Measurements from ENCODE around the gene AGRN. TPM values are rescaled to one million over a fixed set of nuclear protein-coding genes. Genes with fewer than 3 reads are reported as not detected.

The AGRN gene
- 446 and 552 TPM in 2 replicates for total RNA-seq (2022)
- Bru-seq, nascent RNA: percentile 68 among the genes with signal in this experiment
- BruChase-seq, experiment 1, labeled RNA remaining after a 6-hour chase: percentile 91 among the genes with signal in this experiment
- percentile 90 among the genes with signal in this experiment for BruChase-seq, experiment 2, labeled RNA remaining after a 2-hour chase
- long read RNA-seq, transcript AGRN-203 (3 exons, 3,385 nt): major isoform, 7 of 187 reads
- long read RNA-seq, partial matches to known transcripts: 94 of 187 reads
- long read RNA-seq, other reads (novel, unspliced or antisense): 86 of 187 reads

- Mint-ChIP-seq H3K9me3 (ENCODE audit: low read depth, unreplicated experiment) (no peaks in the 10 kb centered on the region), H3K27me3 (ENCODE audit: unreplicated experiment) (no peaks in the 10 kb centered on the region), H3K36me3 (ENCODE audit: insufficient read depth, unreplicated experiment) (peaks cover 53% of the 10 kb centered on the region), H3K27ac (ENCODE audit: unreplicated experiment) (peak within 1 kb of the TSS; percentile 44), H3K4me1 (ENCODE audit: low read depth, unreplicated experiment) (peaks cover 18% of the 10 kb centered on the region), H3K4me3 (ENCODE audit: low read depth, unreplicated experiment) (peak within 1 kb of the TSS; percentile 73)
- DNase-seq: peak; percentile 50
- intact Hi-C loops (cut with micrococcal nuclease; ENCODE audit: unreplicated experiment): loop anchor here (5.0 kb wide), 1 partner anchor 37 kb away; no protein-coding TSS in a partner anchor
- no peak for TF ChIP-seq CTCF (IDR thresholded peaks at IDR 0.05; ENCODE audit: unreplicated experiment)
- CTCF ChIA-PET: interaction anchor here (0.6 kb wide), 1 partner anchor 16 kb away, joined by 4 read pairs; no protein-coding TSS in a partner anchor
- BruUV-seq (replicated peaks): no TSS peak
Measured at GRCh38 chr1:1020000-1020404, at the start of gene AGRN. AGRN (plus strand) TSS chr1:1020120; CDS start chr1:1020173, 53 bp downstream.

DNA sequence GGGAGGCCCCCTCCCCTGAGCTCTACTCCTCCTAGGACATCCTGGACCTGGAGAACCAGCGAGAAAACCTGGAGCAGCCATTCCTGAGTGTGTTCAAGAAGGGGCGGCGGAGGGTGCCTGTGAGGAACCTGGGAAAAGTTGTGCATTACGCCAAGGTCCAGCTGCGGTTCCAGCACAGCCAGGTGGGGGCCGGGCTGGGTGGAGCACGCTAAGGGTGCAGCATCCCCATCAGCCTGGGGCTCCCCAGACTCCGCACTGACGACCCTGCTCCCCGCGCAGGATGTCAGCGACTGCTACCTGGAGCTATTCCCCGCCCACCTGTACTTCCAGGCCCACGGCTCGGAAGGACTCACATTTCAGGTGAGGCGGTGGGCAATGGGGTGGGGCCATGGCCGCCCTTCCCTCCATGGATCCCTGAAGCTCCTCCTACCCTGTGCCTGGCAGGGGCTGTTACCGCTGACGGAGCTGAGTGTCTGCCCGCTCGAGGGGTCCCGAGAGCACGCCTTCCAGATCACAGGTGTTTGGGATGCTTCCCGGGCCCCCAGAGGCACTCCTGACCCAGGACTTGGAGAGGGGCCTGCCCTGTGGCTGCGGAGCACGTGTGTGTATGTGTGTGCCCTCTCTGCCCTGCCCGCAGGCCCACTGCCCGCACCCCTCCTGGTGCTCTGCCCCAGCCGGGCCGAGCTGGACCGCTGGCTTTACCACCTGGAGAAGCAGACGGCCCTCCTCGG, 49.5 kb upstream of the AGRN start:
- Mint-ChIP-seq H3K36me3 (ENCODE audit: insufficient read depth, unreplicated experiment) (peaks cover 21% of the 10 kb centered on the region), H3K27me3 (ENCODE audit: unreplicated experiment) (no peaks in the 10 kb centered on the region), H3K9me3 (ENCODE audit: low read depth, unreplicated experiment) (no peaks in the 10 kb centered on the region), H3K4me3 (ENCODE audit: low read depth, unreplicated experiment) (no peak overlapping the region), H3K27ac (ENCODE audit: unreplicated experiment) (no peak overlapping the region), H3K4me1 (ENCODE audit: low read depth, unreplicated experiment) (peaks cover 3% of the 10 kb centered on the region)
- CTCF ChIA-PET: interaction anchor here (0.6 kb wide), 1 partner anchor 29 kb away, joined by 5 read pairs; no protein-coding TSS in a partner anchor
- TF ChIP-seq CTCF (IDR thresholded peaks at IDR 0.05; ENCODE audit: unreplicated experiment): no peak
- intact Hi-C loops (cut with micrococcal nuclease; ENCODE audit: unreplicated experiment): no loop called here
- no TSS peak for BruUV-seq (replicated peaks)
- no peak for DNase-seq

- intact Hi-C loops (cut with micrococcal nuclease; ENCODE audit: unreplicated experiment): no loop called here
- Mint-ChIP-seq H3K36me3 (ENCODE audit: insufficient read depth, unreplicated experiment) (peaks cover 28% of the 10 kb centered on the region), H3K4me1 (ENCODE audit: low read depth, unreplicated experiment) (peaks cover 10% of the 10 kb centered on the region), H3K4me3 (ENCODE audit: low read depth, unreplicated experiment) (no peak overlapping the region), H3K27ac (ENCODE audit: unreplicated experiment) (no peak overlapping the region), H3K27me3 (ENCODE audit: unreplicated experiment) (no peaks in the 10 kb centered on the region), H3K9me3 (ENCODE audit: low read depth, unreplicated experiment) (no peaks in the 10 kb centered on the region)
- DNase-seq: no peak
- no peak for TF ChIP-seq CTCF (IDR thresholded peaks at IDR 0.05; ENCODE audit: unreplicated experiment)
- CTCF ChIA-PET: interaction anchor here (0.6 kb wide), 1 partner anchor 30 kb away, joined by 5 read pairs; no protein-coding TSS in a partner anchor
- BruUV-seq (replicated peaks): no TSS peak
Measured at GRCh38 chr1:970973-971730, 48.8 kb upstream of the AGRN start.

- intact Hi-C loops (cut with micrococcal nuclease; ENCODE audit: unreplicated experiment): no loop called here
- no peaks in the 10 kb centered on the region for H3K9me3 Mint-ChIP-seq (ENCODE audit: low read depth, unreplicated experiment)
- H3K36me3 Mint-ChIP-seq (ENCODE audit: insufficient read depth, unreplicated experiment): peaks cover 26% of the 10 kb centered on the region
- DNase-seq: no peak
- no peak for TF ChIP-seq CTCF (IDR thresholded peaks at IDR 0.05; ENCODE audit: unreplicated experiment)
- CTCF ChIA-PET: no interaction called here
- no peak overlapping the region for H3K27ac Mint-ChIP-seq (ENCODE audit: unreplicated experiment)
- no peaks in the 10 kb centered on the region for H3K27me3 Mint-ChIP-seq (ENCODE audit: unreplicated experiment)
- H3K4me1 Mint-ChIP-seq (ENCODE audit: low read depth, unreplicated experiment): peaks cover 11% of the 10 kb centered on the region
- no TSS peak for BruUV-seq (replicated peaks)
- H3K4me3 Mint-ChIP-seq (ENCODE audit: low read depth, unreplicated experiment): no peak overlapping the region
Measured at GRCh38 chr1:971751-972506, 48.0 kb upstream of the AGRN start.
